NCI-H2081 (cell line): ENCODE measurements around the gene LMNA.

Experiments used
- DNase-seq, 2 experiments: peaks; one replicate each; lab custom pipeline; 2025; lab: John Stamatoyannopoulos, UW

The LMNA gene

GRCh38 chr1:156082309-156083091, 32.0 kb upstream of the LMNA start, which contains the start of gene MEX3A:
TSS of gene MEX3A (minus strand) at chr1:156082465. CDS start at chr1:156081998, 467 bp downstream.
- DNase-seq = peak; percentile 76 to 89

DNA sequence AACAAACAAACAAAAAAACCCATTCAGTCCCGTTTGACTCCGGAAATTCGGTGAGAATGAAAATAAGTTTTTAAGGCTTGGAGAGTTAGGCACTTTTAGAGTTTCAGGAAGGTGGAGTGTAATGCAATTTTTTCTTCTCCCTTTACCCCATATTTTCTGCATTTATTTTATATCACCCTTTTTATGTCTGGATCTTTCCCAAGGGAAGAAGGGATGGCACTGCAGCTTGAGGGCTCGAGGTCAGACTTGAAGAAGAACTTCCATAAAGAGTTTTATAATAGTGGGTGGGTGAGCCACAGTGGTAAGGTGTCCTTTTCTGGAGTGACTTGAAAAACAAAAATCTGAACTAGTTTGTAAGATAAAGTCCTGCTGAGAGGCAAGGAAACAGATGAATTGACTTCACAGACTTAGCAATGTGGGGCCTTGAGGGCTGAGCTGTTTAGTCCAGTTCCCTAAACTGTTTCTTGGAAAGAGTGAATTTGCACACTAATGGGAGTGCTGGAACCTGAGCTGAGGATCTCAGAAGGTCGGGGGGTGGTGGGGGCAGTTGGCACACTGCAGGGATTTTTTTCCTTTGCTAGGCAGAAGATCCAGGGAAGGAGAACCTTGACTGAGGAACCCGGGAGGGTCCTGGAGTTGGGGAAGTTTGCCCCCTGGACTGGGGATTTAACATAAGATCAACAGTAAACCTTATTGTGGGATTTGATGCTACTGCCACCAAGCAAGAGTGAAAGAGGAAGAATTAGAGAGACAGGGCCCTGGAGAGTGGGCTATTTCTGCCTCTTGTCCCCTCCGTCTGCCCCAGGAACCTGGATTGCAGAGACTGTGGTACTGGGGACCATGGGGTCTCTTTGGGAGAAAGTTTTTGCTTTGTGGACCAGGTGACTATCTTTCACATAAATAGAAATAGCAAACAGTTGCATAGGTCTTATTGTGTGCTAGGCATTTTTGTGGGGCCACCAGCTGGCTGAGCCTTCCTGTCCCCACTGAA, 30.4 kb upstream of the LMNA start:
- no peak for DNase-seq

GRCh38 chr1:156086256-156086662, 28.3 kb upstream of the LMNA start:
- no peak for DNase-seq

- DNase-seq = no peak
These were observed 24.8 kb upstream of the LMNA start for GRCh38 chr1:156089704-156090103.

DNA sequence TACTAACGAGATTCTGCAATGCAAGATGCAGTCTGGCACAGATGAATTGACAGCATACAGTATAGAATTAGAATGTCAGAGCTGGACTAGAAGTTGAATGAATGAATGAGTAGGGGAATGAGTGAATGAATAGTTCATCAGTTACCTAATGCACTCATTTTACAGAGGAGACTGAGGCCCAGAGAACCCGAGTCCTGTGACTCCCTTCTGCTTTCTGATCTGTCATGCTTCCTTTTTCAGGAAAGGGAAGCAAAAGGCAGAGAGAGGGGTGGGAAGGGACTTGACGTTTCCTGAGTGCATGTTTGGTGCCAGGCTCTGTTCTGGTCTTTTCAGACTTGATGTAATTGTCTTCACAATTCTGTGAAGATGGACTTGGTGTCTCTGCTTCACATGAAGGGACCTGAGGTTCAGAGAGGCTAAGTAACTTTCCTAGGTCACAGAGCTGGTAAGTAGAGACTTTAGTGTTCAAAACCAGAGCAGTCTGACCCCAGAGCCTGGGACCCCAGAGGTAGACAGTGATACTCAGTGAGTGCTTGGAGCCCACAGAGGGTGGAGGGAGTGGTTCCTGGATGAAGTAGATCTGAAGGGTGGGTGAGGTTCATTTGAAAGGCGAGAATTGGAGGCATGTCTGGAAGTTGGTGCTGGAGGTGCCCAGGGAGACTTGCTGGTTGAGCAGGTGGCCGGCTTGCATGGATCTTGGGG, 24.2 kb upstream of the LMNA start:
- DNase-seq = no peak

GRCh38 chr1:156090840-156091188, 23.7 kb upstream of the LMNA start:
- DNase-seq = peak; percentile 91 to 93

- no peak for DNase-seq
These were observed 22.9 kb upstream of the LMNA start for GRCh38 chr1:156091610-156092009.

DNA sequence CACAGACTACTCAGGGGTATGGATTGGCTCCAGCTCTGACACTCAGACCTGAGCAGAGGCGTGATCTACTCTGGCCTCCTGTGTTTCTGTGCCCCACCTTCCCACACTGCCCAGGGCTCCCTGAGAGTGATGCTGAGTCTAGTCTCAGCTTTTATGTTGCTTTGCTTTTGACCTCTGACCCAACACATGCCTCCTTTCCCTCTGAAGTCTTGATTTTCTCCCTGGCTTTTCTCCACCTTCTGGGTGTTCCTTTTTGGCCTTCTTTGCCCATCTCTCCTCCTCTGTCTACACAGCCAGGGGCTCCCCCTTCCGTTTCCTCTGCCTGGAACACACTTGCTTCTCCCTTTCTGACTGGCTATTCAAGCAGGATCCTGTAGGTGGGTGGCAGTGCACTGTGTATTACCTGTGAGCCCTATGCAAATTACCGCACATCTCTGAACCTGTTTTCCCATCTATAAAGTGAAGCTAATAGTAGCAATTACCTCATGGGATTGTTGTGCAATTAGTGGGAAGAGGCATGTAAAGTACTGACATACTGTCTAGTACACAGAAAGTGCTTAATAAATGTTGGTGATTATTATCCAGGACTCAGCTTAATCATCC, 18.5 kb upstream of the LMNA start:
- no peak for DNase-seq

DNA sequence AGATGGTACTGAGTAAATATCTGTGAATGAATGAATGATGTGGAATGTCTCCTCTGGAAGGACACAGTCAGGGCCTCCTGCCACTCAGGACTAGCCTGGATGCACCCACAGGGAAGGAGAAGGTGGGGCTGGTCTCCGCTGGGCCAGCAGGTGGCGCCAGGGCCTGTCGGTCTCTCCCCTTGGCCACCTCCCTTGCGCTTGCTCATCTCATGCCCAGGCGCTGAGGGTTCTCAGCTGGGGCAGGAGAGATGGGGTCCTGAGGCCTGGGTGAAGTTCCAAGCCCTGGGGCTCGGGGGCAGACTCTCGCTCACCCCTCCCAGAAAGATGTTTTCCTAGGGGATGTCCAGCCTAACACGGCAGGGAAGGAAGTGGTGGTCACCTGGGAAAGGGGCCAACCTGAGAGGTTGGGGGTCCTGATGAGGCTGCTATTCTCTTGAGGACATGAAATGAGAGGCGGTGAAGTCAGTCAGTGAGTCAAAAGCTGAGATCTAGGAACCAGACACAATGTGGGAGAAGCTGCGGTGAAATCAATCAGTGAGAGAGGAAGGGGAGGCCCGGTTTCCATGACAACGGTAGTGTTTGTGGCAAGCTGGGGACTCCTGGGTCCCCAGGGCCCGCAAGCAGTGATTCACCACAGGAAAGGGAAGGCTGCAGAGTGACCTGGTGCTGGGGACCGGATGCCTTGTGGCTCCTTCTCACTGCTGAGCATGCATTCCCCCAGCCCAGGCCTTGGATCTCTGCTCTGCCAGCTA, 17.7 kb upstream of the LMNA start:
- peak; percentile 77 to 86 for DNase-seq

DNA sequence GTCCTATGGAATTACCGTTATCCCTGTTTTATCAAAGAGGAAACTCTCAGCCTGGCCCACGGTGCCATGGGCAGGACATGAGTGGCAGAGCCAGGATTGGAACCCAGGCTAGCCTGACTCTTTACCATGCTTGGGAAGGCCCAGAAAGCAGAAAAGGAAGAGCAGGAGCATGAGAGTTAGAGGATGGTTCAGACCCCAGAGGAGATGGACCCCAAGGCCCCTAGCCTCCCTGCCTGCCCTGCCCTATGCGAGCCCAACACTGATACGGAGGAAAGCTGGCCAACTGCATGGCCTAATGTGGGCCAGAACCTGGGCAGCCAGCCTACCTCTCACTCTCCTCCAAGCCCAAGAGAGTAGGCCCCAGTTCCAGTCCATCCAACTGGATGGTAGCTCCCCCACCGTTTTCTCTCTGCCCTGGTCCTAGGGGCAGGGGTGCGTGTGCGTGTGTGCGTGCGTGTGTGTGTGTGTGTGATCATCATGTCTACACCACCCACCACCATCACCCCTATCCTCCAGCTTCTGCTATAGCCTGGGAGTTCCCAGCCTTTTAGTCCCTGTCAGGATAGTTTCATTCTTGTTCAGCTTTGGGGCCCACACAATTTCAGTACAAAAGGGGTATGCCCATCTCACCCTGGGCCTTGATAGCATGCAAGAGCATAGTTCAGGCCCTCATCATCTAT, 16.9 kb upstream of the LMNA start:
- no peak for DNase-seq

- DNase-seq = no peak
These were observed 15.7 kb upstream of the LMNA start for GRCh38 chr1:156098784-156099183.

- no peak for DNase-seq
These were observed 15.2 kb upstream of the LMNA start for GRCh38 chr1:156099282-156099681.

GRCh38 chr1:156100205-156100995, 14.1 kb upstream of the LMNA start:
- DNase-seq = peak in 1 of 2 experiments; percentile 30

- no peak for DNase-seq
These were observed 12.6 kb upstream of the LMNA start for GRCh38 chr1:156101880-156102279.

DNA sequence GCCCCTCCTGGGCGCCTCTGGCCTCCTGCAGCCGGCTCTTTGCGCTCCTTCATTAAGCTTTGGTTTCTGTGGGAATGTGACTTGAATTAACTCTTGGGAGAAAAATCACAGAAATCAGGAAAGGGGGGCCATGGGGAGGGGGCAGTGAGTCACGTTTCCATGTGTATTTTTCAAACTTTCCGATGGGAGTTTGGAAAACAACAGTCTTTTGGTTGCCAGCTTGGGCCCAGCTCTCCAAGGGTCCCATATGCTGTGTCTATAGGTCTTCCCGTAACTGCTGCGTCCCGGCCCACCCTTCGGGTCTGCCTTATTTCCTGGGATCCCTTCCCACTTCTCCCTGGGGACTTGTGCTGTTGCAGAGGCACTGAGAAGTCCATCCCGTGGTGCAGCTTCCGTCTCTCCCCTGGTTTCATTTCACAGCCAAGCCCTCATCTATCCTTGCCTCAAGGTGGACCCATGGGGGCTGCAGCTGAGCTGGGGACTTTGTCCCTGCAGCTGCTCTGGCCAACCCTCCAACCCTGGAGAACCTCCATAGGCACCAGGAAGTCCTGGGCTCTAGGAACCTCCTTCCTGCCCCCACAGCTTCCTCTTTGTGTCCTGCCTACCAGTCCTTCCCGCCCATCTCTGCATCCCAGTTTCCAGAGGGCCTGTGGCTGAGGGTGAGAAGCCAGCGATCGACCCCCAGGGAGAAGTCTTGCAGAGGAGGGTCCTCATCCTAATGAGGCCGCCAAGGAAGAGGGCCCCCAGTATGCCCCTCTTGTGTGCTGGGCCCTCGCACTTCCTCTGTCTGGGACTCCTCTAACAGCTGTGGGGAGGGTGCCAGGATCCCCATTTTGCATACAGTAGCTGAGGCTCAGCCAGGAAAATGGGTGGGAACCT, 11.6 kb upstream of the LMNA start:
- no peak for DNase-seq

DNA sequence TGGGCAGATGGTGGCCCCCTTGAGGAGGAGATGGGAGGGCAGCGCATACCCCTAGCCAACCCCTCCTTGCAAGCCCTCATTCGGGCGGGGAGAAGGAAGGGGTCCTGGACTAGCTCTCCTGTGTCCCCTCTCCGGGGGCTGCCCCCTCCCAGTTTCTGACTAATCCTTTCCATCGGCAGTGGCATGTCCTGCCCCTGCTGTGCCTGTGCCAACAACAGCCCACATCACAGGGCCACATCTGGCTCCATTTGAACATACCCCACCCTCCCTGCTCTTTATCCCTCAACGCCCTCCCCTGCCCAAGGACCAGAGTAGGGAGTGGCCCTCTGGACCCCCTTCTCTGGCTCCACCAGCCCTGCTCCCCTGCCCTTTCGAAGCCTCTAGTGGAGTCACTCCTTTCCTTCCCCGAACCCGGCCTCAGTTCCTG, 11.0 kb upstream of the LMNA start:
- no peak for DNase-seq

DNA sequence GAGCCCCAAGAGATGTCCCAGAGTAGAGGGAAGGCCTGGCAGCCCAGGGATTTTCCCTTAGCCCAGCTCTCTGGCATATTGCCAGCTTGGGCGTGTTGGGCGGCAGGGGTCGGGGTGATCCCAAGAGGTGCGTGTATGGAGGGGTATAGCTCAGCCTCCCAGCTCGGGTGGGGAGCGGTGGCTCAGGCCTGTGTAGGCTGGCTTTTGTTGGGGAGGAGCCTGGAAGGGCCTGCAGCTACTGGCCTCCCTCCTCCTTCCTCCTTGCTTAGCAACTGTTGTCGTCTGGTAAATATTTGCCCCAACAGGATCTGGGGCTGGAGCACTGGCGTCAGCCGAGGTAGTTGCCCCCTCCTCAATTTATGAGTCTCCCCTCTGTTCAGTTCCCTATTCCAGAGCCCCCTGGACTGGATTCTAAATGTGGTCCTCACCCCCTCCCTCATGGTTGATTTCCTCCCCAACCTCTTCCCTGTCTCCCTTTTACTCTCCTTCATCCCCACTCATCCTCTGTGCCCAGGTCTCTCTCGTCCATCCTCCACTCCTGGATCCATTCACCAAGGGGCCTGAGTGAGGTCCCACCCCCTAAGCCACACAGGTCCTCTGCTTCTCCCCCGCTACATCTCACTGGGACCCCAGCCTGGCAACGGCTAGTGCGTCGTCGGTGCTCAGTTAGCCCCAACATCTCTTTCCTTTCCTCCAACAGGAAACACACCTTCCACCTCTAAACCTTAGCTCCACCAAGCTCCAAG, 10.3 kb upstream of the LMNA start:
- peak; percentile 66 to 73 for DNase-seq
